ENCODE data around the gene KRTAP12-1.
"Not testable (repeated sequence)": the region's sequence is repeated elsewhere in the genome, so short reads cannot be mapped to it uniquely, and the experiment has no call there.

The KRTAP12-1 gene

GRCh38 chr21:44646366-44647221 is 35.4 kb downstream of the KRTAP12-1 start, which contains the start of gene KRTAP10-11:
TSS of gene KRTAP10-11 (plus strand) at chr21:44646414. CDS start at chr21:44646459, 45 bp downstream.
- FAIRE-seq, result peak; percentile 52
- not testable (repeated sequence) for DNase-seq (ENCODE audit: low spot score)

GRCh38 chr21:44644878-44645277 is 37.1 kb downstream of the KRTAP12-1 start:
- FAIRE-seq (no peak), DNase-seq (ENCODE audit: low spot score) (no peak)

GRCh38 chr21:44643741-44644310 is 38.1 kb downstream of the KRTAP12-1 start:
- FAIRE-seq (no peak), DNase-seq (ENCODE audit: low spot score) (no peak)

- DNase-seq (ENCODE audit: low spot score) (no peak), FAIRE-seq (no peak)
Measured at GRCh38 chr21:44640761-44641160, 41.2 kb downstream of the KRTAP12-1 start.

GRCh38 chr21:44639331-44639655 is 42.7 kb downstream of the KRTAP12-1 start:
- DNase-seq (ENCODE audit: low spot score) (no peak), FAIRE-seq (no peak)

- DNase-seq (ENCODE audit: low spot score), result not testable (repeated sequence)
- peak; percentile 44 for FAIRE-seq
Measured at GRCh38 chr21:44638506-44639330, 43.2 kb downstream of the KRTAP12-1 start.

- peak; percentile 52 for FAIRE-seq
- not testable (repeated sequence) for DNase-seq (ENCODE audit: low spot score)
Measured at GRCh38 chr21:44637851-44638348, 44.1 kb downstream of the KRTAP12-1 start.

- FAIRE-seq, result no peak
- DNase-seq (ENCODE audit: low spot score), result no peak
Measured at GRCh38 chr21:44637018-44637850, 44.7 kb downstream of the KRTAP12-1 start, which contains the start of gene KRTAP10-10. TSS of gene KRTAP10-10 (plus strand) at chr21:44637356. CDS start at chr21:44637418, 62 bp downstream.

GRCh38 chr21:44636209-44637017 is 45.5 kb downstream of the KRTAP12-1 start:
- no peak for FAIRE-seq

GRCh38 chr21:44632067-44632466 is 49.9 kb downstream of the KRTAP12-1 start:
- no peak for FAIRE-seq
- no peak for DNase-seq (ENCODE audit: low spot score)

More at GRCh38 chr21:44636209-44637017, 45.5 kb downstream of the KRTAP12-1 start:
- no peak for DNase-seq (ENCODE audit: low spot score)

Measured in urothelium cell line (cell line).